Activated CD8-positive, alpha-beta memory T cell treated with anti-CD3 and anti-CD28 coated beads for 48 hours (primary cell): ENCODE data around the gene SLCO2B1.
A peak's percentile ranks its signal among the peaks of the same experiment; 100 is the strongest.
"Not testable (repeated sequence)": the region's sequence is repeated elsewhere in the genome, so short reads cannot be mapped to it uniquely, and the experiment has no call there.

Source experiments
- DNase-seq, 3 experiments: peaks; one replicate each; pipeline ENCODE4 v3.0.0-alpha.2; 2020; ENCODE audit warnings: low read depth in 2 of 3, low spot score in 2 of 3

Gene SLCO2B1, protein sequence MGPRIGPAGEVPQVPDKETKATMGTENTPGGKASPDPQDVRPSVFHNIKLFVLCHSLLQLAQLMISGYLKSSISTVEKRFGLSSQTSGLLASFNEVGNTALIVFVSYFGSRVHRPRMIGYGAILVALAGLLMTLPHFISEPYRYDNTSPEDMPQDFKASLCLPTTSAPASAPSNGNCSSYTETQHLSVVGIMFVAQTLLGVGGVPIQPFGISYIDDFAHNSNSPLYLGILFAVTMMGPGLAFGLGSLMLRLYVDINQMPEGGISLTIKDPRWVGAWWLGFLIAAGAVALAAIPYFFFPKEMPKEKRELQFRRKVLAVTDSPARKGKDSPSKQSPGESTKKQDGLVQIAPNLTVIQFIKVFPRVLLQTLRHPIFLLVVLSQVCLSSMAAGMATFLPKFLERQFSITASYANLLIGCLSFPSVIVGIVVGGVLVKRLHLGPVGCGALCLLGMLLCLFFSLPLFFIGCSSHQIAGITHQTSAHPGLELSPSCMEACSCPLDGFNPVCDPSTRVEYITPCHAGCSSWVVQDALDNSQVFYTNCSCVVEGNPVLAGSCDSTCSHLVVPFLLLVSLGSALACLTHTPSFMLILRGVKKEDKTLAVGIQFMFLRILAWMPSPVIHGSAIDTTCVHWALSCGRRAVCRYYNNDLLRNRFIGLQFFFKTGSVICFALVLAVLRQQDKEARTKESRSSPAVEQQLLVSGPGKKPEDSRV

DNA sequence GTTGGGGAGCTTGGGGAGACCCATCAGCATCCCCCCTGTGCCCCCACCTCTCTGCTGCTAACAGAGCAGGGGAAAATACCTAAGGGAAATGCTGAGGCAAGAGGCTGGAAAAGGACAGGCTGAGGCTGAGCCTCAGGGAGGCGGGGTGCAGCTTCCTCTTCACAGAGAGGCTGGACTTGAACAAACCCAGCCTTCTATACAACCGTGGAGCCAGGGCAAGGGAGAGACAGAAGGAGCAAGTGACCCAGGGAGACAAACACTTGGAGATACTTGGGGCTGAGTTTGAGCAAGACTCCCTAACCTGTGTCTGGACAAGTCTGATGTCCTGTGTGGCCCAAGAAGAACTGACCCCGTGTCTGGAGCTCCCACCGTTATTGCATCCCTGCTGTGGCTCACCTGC, at the start of gene SLCO2B1:
TSS of gene SLCO2B1 (plus strand) at position 229 of the 400 bp plus-strand sequence. CDS start 275 bp downstream, outside the sequence.
- no peak for DNase-seq

DNA sequence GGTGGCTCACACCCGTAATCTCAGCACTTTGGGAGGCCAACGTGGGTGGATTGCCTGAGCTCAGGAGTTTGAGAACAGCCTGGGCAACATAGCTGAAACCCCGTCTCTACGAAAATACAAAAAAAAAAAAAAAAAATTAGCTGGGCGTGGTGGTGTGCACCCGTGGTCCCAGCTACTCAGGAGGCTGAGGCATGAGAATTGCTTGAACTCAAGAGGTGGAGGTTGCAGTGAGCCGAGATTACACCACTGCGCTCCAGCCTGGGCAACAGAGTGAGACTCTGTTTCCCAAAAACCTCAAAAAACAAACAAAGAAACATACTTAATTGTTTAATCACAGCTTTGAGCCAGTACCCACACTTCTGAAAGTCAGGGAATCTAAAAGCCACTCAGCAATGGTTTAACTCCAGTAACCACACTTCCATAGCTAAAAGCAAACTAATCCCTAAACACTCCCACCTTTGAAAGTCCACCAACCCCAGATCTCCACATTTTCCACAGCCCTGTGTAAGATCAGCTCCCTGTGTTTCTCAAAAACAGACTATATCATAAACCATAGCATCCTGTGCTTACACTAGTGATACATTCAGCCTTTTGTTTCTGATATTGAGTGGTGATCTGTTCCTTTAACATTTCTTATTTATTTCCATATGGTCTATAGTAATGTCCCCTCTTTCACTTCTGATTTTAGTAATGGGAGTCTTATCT, 49.3 kb upstream of the SLCO2B1 start:
- DNase-seq: no peak

DNA sequence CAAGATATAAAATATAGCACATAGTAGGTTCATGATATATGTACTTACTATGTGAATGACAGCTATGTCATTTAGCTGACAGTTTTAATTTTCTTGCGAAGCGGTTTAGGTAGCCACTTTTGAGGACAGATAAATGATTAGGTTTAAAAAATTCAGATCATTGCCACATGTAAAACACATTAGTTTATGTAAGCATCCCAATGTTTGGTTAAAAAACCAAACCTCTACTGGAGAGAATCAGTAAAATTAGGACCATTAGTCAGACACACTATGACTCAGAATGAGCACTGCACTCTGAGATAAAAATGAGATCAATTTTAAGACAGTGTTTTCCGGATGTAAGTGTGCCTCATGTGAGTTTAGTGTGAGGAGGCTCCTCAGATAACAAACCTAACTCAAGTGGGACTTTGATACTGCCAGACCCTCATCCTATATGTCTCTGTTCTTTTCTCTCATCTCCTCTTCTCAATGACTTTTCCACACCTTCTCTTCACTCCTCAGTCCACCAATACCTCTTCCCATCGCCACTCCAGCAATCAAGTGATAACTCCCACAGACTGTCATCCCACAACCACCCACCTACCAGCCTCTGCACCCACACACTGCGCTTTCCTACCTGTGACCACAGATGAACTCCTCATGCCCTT, 47.4 kb upstream of the SLCO2B1 start:
- no peak for DNase-seq

DNA sequence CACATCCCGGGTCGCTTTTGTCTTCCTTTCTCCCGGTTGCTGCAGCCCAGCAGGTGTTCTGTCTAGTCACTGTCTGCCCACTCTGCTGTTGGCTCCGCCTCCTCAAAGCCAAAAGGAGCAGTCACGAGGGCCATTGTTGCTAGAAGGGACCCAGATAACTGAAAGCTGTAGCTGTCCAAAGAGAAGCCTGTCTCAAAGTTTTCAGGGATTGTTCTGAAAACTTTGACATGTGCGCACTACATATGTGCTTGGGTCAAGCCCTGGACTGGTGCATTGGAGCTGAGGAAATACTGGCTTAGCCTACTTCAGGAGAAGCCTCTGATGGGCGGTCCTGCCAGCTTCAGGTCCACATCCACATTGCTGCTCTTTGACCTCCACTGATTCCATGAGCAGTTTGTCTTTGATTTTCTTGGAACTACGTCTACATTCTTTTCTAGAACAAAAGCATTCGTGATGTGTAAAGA, 45.4 kb upstream of the SLCO2B1 start:
- DNase-seq: no peak

DNA sequence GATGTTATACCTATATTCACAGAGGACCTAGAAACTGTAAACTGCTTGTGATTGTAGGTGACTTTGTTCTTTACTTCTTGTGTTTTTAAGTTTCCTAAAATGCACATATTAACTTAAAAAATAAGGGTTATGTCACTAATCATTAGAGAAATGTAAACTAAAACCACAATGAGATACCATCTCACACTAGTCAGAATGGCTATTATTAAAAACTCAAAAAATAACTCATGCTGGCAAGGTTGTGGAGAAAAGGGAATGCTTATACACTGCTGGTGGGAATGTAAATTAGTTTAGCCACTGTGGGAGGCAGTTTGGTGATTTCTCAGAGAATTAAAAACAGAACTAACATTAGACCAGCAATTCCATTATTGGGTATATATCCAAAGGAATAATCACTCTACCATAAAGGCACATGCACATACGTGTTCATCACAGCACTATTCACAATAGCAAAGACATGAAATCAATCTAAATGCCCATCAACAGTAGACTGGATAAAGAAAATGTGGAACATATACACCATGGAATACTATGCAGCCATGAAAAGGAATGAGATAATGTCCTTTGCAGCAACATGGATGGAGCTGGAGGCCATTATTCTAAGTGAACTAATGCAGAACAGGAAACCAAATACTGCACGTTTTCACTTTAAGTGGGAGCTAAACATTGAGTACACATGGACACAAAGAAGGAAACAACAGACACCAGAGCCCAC, 44.8 kb upstream of the SLCO2B1 start:
- DNase-seq: not testable (repeated sequence)

DNA sequence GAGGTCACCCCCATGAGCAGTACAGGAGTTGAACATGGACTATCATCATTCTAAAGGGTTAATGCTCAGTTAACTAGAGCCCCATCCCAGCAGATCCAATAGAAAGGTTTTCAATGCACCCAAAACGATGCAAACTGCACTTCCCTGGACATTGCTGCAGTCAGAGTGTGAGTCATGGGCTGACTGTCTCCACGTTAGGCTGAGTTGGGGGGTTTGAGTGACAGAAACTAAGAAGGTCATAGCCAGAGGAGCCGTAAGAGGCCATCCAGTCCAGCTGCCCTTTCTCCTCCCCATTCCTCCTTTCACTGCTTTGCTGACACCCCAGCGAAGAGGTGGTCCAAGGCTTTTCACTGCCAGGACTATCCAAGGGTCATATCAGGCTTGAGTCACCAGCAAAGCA, 43.7 kb upstream of the SLCO2B1 start:
- DNase-seq: no peak

DNA sequence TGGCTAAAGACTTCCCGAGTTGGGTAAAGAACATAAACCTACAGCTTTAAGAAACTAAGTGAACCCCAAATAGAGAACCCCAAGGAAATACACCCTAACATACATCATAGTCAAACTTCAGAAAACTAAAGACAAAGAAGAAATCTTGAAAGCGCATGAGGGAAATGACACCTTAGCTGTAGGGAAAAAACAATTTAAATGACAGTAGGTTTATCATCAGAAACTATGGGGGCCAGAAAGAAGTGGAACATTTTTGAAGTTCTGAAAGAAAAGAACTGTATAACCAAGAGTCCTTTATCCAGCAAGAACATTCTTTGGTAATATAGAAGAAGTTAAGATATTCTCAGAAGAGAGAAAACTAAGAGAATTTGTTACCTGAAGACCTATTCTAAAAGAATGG, 38.7 kb upstream of the SLCO2B1 start:
- no peak for DNase-seq

DNA sequence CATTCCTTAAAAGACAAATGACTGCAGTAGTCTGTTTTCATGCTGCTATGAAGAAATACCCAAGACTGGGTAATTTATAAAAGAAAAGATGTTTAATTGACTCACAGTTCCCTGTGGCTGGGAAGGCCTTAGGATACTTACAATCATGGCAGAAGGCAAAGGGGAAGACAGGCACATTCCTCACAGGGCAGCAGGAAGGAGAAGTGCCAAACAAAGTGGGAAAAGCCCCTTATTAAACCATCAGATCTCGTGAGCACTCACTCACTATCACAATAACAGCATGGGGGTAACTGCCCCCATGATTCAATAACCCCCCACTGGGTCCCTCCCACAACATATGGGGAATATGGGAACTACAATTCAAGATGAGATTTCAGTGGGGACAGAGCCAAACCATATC, 37.9 kb upstream of the SLCO2B1 start:
- no peak for DNase-seq

DNA sequence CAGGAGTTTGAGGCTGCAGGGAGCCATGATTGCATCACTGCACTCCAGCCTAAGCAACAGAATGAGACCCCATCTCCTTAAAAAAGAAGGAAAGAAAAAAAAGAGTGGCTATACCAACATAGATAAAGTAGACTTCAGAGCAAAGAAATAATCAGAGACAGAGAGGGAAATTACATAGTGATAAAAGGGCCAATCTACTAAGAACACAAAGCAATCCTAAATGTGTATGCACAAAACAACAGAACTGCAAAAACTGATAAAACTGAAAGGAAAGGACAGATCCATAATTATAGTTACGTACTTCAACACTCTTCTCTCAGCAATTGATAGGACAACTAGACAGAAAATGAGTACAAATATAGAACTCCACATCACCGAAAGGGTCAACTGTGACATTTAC, 36.4 kb upstream of the SLCO2B1 start:
- DNase-seq: no peak

DNA sequence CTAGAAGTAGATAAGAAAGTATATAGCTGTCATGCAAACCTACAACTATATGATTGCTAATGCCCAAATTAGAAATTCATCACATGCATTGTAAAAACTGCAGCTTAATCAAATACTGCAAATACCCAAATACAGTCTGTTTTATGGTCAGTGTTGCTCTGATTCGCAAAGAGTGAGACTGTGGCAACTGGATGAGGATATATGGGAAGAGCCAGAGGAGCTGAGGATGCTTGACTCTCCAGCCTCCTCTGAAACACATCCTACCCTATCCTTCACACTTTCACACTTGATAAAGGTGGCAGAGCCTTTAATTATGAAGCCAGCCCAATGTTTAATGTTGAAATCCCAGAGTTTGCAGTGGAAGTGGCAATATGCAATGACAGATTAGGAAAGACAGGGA, 32.3 kb upstream of the SLCO2B1 start:
- DNase-seq: no peak

DNA sequence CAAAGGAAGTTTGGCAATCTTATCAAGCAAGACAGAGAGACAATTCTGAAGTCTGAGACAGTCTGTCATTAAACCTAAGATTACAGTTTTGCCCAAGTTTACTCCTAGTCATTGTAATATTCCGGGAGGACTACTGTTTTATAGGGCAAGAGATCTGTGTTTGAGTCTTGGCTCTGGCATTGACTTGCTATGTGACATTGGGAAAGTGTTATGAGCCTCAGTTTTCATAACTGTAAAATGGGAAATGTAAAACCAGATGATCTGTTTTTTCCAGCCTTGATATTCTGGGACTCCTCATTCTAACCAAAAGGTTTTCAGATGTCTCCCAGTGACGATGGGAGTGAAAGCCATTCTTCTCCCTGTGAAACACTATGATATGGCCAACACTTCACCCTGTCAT, 24.3 kb upstream of the SLCO2B1 start:
- DNase-seq: no peak

DNA sequence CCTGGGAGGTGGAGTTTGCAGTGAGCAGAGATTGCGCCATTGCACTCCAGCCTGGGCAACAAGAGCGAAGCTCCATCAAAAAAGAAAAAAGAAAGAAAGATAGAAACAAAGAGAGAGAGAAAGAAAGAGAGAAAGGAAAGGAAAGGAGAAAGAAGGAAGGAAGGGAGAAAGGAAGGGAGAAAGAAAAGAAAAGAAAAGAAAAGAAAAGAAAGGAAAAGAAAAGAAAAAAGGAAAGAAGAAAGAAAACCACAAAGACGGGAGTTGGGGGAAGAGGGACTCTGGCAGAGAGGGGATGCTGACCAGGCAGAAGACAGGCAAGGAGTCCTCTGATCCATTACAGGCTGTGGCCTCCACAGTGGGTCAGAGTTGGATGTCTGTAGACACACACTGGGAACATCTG, 18.8 kb upstream of the SLCO2B1 start:
- no peak for DNase-seq

DNA sequence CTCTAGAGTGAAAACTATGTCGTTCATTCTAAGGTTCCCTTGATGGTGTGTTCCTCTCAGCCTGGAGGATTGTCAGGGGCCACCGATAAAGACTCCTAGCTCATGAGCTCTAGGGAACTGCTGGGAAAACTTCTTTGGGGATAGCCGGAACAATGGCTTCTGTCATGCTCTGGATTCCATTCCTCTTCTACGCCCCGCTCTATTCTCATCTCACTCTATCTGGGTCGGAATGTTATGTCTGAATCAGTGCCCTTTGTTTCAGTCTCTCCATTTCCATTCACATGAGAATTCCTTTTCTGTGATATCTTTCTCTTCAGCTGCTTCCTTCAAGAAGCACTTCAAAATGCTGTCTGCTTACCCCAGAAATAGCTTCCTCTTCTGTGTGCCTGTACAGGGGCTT, 16.9 kb upstream of the SLCO2B1 start:
- DNase-seq: no peak

DNA sequence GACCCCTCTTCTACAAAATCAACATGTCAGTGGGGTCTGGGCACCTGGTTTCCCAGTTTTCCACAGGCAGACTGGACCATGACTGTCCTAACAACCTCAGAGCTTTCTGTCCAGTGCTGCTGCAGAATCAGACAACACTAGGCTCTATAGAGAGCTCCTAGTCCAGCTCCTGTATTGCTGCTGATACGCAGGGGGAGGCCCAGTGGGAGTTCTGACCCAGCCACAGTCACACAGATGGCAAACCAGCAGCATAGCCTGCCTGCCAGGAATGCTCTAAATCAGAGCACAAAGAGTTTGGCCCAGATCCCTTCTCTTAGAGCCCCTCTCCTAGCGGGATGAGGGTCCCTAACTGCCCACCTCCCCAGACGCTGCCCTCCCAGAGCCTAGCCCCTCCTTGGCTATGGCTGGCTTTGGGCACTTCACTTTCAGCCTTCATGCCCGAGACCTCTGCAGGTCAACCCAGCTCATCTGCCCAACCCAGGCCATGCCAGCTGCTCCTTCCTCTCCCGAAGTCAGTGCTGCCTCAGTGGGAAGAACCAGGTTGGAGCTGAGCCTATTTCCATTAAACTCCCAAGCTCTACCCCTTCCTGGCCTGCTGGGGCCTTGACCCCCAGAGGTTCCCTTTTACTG, 15.8 kb upstream of the SLCO2B1 start:
- no peak for DNase-seq

DNA sequence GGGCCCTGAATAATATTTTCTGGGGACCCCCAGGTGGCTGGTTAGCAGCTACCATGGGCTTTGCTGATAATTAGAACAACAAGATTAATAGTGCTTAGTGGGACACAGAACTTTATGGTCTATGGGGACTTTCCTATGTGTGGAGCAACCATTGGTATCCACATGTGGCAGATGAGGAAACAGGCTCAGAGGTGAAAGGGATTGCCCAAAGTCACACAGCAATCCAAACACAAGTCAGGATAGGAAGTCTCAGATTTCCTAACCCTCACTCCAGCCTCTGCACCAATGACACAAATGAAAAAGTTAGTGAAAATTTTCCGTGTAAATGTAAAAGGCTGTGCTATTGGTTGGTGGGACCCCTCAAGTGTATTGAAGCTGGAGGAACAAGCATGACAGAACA, 15.3 kb upstream of the SLCO2B1 start:
- DNase-seq: no peak

DNA sequence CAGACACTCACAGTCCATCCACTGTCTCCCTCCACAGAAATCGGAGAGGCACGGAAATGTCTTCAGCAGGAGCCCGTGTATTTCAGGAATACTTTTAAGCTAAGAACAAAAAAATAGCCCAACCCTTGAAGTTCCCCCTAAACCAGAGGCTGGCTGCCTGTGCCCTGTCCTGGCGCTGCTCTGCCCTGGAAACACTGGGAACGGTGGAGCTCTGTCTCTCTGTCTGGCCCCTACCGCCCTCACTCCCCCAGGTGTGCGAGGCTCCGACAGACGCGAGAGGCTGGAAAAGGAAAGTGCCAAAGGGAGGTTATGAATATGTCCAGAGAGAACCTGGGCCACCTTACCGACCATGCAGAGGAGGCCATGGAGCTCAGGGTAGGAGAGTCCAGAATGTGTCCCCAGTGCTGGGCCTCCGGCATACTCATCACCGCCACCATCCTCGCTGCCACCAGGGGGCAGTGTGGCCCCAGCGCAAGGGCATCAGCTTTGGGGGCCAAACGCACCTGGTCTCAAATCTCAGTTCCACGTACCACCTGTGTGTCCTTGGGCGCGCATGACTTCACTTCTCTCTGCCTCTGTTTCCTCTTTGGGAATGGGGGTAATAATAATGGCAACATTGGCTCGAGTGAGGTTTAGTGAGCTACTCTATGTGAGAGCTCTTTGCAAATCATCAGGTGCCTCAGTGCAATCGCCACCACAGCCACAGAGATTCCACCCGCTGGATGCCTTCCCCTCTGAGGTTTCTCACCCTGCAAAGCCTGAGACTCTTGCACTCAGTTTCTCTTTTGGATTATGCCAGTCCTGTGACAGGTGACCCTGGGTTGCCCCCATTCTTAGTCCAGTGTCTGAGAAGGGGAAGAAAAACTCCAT, 10.4 kb upstream of the SLCO2B1 start:
- DNase-seq: peak; percentile 48 to 83 (median 73)

DNA sequence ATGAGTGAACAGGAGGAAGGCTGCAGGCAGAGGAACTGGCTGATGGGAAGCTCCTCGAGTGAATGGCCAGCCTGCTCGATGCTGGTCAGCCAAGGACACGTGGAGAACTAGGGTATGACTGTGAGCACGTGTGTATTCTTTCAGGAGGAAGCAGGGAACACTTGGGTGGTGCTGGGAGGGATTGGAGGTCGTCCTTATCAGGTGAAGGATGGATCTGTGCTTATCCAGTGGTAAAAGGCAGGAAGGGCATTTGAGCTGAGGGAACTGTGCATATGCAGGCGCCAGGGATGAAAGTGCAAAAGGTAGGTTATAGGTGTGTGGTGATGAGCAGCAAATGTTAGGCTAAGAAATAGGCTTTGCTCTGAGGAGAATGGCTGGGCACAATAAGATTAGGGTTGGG, 9.7 kb upstream of the SLCO2B1 start:
- DNase-seq: no peak

DNA sequence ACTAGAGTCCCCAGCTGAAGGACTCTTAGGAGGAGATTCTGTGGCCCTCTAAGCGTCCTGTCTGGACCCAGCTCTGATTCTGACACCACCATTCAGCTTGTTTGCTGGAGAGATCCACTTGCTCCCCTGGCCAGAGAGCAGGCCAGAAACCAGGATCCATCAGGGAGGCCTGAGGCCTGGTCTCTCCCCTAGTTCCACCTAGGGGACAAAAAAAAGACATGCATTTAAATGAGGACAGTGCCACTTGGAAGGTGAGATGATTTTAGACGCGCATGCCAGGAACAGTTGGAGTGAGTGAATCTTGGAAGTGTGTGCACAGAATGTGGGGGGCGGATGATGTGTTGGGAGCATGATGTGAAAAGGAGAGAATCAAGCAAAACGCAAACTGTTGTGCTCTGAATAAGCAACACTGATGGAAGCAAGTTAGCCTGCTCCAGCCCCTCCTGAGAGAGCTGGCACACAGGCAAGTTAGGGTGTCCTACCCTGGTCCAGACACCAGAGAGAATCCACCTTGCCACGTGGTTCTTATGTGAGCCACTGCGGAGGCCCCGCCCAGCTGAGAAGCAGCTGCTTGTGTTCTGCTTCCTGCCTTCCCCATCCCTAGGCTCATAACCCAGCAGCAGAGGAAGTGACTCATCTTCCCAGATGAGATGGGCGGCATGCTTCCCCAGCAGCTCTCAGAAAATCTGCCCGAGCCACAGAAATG, 8.0 kb upstream of the SLCO2B1 start:
- DNase-seq: peak; percentile 27 to 51 (median 32)

DNA sequence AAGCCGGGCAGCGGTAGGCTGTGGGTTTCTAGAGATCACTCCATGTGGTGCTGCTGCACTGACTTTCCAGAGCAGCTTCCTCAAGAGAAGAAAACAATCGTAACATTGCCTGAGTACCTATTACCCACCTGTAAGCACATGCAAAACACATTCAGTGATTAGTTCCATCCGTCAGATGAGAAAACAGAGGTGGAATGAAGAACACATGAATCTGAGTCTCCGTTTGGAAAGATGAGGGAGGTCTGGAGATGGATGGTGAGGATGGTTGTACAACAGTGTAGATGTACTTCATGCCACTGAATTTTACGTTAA, 7.5 kb upstream of the SLCO2B1 start:
- no peak for DNase-seq
